ENCODE measurements around the gene HSPG2. TPM values are rescaled to one million over a fixed set of nuclear protein-coding genes. Genes with fewer than 3 reads are reported as not detected.

Gene HSPG2
- total and polyA plus RNA-seq, 9 of the 15 experiments (the other 6 are each of a cell fraction or from before 2014, with no cell fraction given): 0.14 to 160 (median 15.7) TPM

- TF ChIP-seq RBFOX2 (IDR thresholded peaks at IDR 0.05; ENCODE audit: low read depth, low read length) (peak; percentile 64), FOSL1 (tag; conservative IDR thresholded peaks at IDR 0.05) (0 out of 2 replicates have a peak, but pooled peaks have one; percentile 15), NCOA4 (IDR thresholded peaks at IDR 0.05; ENCODE audit: partially characterized antibody) (peak; percentile 48), POLR2G (IDR thresholded peaks at IDR 0.05; ENCODE audit: low read depth, low read length) (peak; percentile 81), NONO (IDR thresholded peaks at IDR 0.05; ENCODE audit: low read depth in 2 of 2, low read length in 1 of 2) (peak in 1 of 2 experiments; percentile 85; a peak in 2 of 4 replicates), TBL1XR1 (IDR thresholded peaks at IDR 0.05; ENCODE audit: low read length in 2 of 2) (peak; percentile 8 to 51; a peak in 2 of 4 replicates), SAFB (IDR thresholded peaks at IDR 0.05; ENCODE audit: borderline replicate concordance, low read depth, low read length) (peak; percentile 84; the same call in 1 of the 2 replicates), MAZ (CRISPR knock-in tag; conservative IDR thresholded peaks at IDR 0.05 in 1 of 2, IDR thresholded peaks at IDR 0.05 in 1 of 2) (peak in 1 of 2 experiments; percentile 92; a peak in 2 of 4 replicates), OTX1 (CRISPR knock-in tag; IDR thresholded peaks at IDR 0.05) (0 out of 2 replicates have a peak, but pooled peaks have one; percentile 37), FIP1L1 (IDR thresholded peaks at IDR 0.05; ENCODE audit: low read depth, low read length, poor library complexity, severe bottlenecking) (peak; percentile 64), U2AF2 (optimal IDR thresholded peaks at IDR 0.05; ENCODE audit: low read depth, low read length) (no peak), MYC (IDR thresholded peaks at IDR 0.05; ENCODE audit: low read depth, low read length) (peak; percentile 66; the same call in 1 of the 2 replicates), MYC (CRISPR knock-in tag; IDR thresholded peaks at IDR 0.05; ENCODE audit: borderline replicate concordance, low read depth) (no peak), RBM25 (IDR thresholded peaks at IDR 0.05; ENCODE audit: low read depth, low read length, severe bottlenecking) (peak; percentile 44), HNRNPK (IDR thresholded peaks at IDR 0.05; ENCODE audit: low read depth, low read length, poor library complexity, severe bottlenecking) (peak; percentile 45), KLF1 (tag; IDR thresholded peaks at IDR 0.05) (peak; percentile 74; the same call in 1 of the 2 replicates)
- TF ChIP-seq, protein P1, sequence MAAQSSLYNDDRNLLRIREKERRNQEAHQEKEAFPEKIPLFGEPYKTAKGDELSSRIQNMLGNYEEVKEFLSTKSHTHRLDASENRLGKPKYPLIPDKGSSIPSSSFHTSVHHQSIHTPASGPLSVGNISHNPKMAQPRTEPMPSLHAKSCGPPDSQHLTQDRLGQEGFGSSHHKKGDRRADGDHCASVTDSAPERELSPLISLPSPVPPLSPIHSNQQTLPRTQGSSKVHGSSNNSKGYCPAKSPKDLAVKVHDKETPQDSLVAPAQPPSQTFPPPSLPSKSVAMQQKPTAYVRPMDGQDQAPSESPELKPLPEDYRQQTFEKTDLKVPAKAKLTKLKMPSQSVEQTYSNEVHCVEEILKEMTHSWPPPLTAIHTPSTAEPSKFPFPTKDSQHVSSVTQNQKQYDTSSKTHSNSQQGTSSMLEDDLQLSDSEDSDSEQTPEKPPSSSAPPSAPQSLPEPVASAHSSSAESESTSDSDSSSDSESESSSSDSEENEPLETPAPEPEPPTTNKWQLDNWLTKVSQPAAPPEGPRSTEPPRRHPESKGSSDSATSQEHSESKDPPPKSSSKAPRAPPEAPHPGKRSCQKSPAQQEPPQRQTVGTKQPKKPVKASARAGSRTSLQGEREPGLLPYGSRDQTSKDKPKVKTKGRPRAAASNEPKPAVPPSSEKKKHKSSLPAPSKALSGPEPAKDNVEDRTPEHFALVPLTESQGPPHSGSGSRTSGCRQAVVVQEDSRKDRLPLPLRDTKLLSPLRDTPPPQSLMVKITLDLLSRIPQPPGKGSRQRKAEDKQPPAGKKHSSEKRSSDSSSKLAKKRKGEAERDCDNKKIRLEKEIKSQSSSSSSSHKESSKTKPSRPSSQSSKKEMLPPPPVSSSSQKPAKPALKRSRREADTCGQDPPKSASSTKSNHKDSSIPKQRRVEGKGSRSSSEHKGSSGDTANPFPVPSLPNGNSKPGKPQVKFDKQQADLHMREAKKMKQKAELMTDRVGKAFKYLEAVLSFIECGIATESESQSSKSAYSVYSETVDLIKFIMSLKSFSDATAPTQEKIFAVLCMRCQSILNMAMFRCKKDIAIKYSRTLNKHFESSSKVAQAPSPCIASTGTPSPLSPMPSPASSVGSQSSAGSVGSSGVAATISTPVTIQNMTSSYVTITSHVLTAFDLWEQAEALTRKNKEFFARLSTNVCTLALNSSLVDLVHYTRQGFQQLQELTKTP (IDR thresholded peaks at IDR 0.05; ENCODE audit: low read depth in 1 of 2, partially characterized antibody in 2 of 2): peak in 1 of 2 experiments; percentile 56
- TF ChIP-seq, protein P2, sequence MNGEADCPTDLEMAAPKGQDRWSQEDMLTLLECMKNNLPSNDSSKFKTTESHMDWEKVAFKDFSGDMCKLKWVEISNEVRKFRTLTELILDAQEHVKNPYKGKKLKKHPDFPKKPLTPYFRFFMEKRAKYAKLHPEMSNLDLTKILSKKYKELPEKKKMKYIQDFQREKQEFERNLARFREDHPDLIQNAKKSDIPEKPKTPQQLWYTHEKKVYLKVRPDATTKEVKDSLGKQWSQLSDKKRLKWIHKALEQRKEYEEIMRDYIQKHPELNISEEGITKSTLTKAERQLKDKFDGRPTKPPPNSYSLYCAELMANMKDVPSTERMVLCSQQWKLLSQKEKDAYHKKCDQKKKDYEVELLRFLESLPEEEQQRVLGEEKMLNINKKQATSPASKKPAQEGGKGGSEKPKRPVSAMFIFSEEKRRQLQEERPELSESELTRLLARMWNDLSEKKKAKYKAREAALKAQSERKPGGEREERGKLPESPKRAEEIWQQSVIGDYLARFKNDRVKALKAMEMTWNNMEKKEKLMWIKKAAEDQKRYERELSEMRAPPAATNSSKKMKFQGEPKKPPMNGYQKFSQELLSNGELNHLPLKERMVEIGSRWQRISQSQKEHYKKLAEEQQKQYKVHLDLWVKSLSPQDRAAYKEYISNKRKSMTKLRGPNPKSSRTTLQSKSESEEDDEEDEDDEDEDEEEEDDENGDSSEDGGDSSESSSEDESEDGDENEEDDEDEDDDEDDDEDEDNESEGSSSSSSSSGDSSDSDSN (IDR thresholded peaks at IDR 0.05; ENCODE audit: borderline replicate concordance in 1 of 2, low read depth in 2 of 2, low read length in 2 of 2): 0 out of 4 replicates have a peak, but pooled peaks of 1 of the 2 experiments have one; percentile 9
- TF ChIP-seq, protein P3, sequence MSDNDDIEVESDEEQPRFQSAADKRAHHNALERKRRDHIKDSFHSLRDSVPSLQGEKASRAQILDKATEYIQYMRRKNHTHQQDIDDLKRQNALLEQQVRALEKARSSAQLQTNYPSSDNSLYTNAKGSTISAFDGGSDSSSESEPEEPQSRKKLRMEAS (CRISPR knock-in tag; IDR thresholded peaks at IDR 0.05): peak; percentile 92
Measured at GRCh38 chr1:21937372-21938121, 437 bp upstream of the HSPG2 start (continued).
